A549 (cell line): ENCODE data around the gene VPS45.

Experiments used
- CHD2 ChIP-seq: fragments of 150-350 bp; IDR thresholded peaks from 2 replicates; pipeline ENCODE4 v1.6.1; 2014; ENCODE audit warnings: low read length; ENCODE audit not compliant: partially characterized antibody
- GATA3 ChIP-seq: IDR thresholded peaks from 2 replicates; pipeline ENCODE4 v1.6.1; 2012; ENCODE audit warnings: borderline replicate concordance
- RAD21 ChIP-seq, 2 experiments: fragments of >200 bp in 1 of 2; sonication (Bioruptor Twin) in 1 of 2; formaldehyde crosslinking in 1 of 2; IDR thresholded peaks in 1 of 2; conservative IDR thresholded peaks in 1 of 2; 2 replicates in 1 of 2; 3 replicates in 1 of 2; pipeline ENCODE4 v1.6.1; 2012 to 2018; ENCODE audit warnings: inconsistent platforms in 1 of 2

GRCh38 chr1:150121236-150121862 lies 53.8 kb downstream of the VPS45 start:
- no peak for TF ChIP-seq CHD2
- no peak for TF ChIP-seq RAD21 (conservative IDR thresholded peaks at IDR 0.05 in 1 of 2, IDR thresholded peaks at IDR 0.05 in 1 of 2)
- no peak for TF ChIP-seq GATA3
